ENCODE data around the gene RNF212B. TPM values are rescaled to one million over a fixed set of nuclear protein-coding genes. Genes with fewer than 3 reads are reported as not detected.
"Not testable (repeated sequence)": the region's sequence is repeated elsewhere in the genome, so short reads cannot be mapped to it uniquely, and the experiment has no call there.

RNF212B gene
- total RNA-seq, 2 donors from 2014 or later, result not detected

DNA sequence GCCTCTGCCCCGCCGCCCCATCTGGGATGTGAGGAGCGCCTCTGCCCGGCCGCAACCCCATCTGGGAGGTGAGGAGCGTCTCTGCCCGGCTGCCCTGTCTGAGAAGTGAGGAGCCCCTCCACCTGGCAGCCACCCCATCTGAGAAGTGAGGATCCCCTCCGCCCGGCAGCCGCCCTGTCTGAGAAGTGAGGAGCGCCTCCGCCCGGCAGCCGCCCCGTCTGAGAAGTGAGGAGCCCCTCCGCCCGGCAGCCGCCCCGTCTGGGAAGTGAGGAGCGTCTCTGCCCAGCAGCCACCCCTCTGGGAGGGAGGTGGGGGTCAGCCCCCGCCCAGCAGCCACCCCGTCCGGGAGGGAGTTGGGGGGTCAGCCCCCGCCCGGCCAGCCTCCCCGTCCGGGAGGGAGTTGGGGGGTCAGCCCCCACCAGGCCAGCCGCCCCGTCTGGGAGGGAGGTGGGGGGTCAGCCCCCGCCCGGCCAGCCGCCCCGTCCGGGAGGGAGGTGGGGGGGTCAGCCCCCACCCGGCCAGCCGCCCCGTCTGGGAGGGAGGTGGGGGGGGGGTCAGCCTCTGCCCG, 5.4 kb upstream of the RNF212B start:
- ATAC-seq; H3K27ac Mint-ChIP-seq; DNase-seq (ENCODE audit: low spot score in 2 of 2); H3K36me3 Mint-ChIP-seq; H3K9me3 Mint-ChIP-seq: not testable (repeated sequence)

DNA sequence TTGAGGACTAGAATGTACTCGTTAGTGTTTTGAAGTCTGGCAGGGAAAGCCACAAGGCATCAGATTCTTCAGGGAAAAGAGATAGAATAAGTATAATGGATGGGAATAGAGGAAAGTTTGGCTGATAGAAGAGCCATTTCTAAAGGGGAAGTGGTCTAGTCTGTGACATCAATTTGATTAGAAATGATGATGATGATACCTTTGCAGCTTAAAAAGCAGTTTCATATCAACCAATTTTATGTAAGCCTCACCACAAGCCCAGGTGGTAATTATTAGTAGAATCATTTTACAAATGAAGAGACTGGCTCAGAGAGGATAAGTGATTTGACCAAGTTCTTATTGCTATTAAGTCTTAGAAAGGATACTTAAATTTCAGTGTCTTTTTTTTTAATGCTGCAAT, 2.9 kb downstream of the RNF212B start:
- Mint-ChIP-seq H3K27ac (no peak overlapping the region), H3K9me3 (no peaks in the 10 kb centered on the region), H3K36me3 (no peaks in the 10 kb centered on the region)
- ATAC-seq (no peak), DNase-seq (ENCODE audit: low spot score in 2 of 2) (no peak)

DNA sequence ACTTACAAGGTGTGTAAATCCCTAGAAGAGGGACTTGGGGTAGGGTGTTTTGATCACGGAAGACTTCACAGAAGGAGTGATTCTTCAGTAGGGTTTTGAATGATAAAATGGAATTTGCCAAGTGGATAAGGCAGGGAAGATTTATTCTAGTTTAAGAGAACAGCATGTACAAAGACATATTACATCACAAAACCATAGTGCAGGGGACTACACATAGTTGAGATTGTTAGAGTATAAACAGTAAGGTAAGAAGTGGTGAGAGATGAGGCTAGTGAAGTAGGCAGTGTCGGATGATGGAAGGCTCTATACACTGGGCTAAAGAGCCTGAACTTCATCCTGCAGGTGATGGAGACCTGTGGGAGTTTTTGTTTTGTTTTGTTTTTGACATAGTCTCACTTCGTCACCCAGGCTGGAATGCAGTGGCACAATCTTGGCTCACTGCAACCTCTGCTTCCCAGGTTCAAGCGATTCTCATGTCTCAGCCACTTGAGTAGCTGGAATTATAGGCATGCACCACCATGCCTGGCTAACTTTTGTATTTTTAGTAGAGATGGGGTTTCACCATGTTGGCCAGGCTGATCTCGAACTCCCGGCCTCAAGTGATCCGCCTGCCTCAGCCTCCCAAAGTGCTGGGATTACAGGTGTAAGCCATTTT, 3.5 kb downstream of the RNF212B start:
- not testable (repeated sequence) for DNase-seq (ENCODE audit: low spot score in 2 of 2); H3K27ac Mint-ChIP-seq; ATAC-seq; H3K9me3 Mint-ChIP-seq; H3K36me3 Mint-ChIP-seq

DNA sequence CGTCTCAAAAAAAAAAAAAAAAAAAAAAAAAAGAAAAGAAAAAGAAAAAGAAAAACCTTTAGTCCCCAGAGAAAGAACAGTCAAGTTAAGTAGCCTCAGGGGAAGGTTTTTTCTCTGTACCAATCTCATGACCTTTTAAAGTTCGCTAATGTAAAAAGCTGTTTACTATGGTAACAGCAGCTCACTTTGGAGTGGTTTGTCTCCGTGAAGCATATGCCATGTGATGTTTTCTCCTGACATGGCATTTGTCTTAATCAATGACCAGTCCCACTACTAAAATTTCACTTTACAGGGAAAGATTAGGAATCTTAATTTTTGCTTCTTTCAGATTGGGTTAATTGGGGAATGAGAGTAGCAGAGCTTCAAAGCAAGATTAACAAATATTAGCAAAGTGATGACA, 4.3 kb downstream of the RNF212B start:
- no peaks in the 10 kb centered on the region for H3K36me3 Mint-ChIP-seq
- no peaks in the 10 kb centered on the region for H3K9me3 Mint-ChIP-seq
- no peak overlapping the region for H3K27ac Mint-ChIP-seq
- ATAC-seq, result no peak
- DNase-seq (ENCODE audit: low spot score in 2 of 2), result no peak

DNA sequence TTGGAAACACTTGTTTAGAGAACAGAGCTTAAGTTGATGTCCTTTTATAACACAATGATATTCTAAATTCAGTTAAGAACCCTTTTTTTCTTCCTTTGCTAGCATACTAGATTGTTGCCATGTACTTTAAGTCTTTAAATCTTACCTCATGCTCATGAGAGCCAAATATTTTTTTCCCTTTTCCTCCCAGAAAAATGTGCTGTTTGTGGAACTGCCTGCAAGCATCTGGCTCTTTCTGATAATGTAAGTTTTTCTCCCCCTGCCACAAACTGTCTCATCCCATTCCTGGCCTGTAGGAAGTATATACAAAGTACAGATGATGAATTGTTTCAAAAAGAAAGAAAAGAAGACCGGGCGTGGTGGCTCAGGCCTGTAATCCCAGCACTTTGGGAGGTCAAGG, 5.3 kb downstream of the RNF212B start:
- H3K36me3 Mint-ChIP-seq, result no peaks in the 10 kb centered on the region
- no peak overlapping the region for H3K27ac Mint-ChIP-seq
- no peaks in the 10 kb centered on the region for H3K9me3 Mint-ChIP-seq
- DNase-seq (ENCODE audit: low spot score in 2 of 2) (no peak), ATAC-seq (no peak)

DNA sequence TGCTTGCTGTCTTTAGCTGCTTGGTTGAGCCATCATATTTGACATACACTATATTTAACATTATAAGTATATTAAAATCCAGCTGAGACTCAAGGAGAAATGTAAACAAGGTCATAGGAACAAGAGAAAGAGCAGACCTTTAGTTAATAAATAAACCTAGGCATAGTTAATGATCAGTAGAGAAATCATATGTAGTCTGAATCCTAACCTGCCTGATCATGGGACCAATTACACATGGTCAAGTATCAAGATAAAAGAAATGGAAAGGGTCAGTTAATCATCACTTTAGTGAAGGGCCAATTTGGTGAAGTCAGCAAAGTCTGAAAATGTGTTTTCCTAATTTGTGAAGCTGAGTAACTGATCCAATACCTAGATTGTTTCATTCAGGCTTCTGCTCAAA, 7.5 kb downstream of the RNF212B start:
- Mint-ChIP-seq H3K27ac (no peak overlapping the region), H3K36me3 (no peaks in the 10 kb centered on the region), H3K9me3 (no peaks in the 10 kb centered on the region)
- no peak for DNase-seq (ENCODE audit: low spot score in 2 of 2)
- no peak for ATAC-seq

DNA sequence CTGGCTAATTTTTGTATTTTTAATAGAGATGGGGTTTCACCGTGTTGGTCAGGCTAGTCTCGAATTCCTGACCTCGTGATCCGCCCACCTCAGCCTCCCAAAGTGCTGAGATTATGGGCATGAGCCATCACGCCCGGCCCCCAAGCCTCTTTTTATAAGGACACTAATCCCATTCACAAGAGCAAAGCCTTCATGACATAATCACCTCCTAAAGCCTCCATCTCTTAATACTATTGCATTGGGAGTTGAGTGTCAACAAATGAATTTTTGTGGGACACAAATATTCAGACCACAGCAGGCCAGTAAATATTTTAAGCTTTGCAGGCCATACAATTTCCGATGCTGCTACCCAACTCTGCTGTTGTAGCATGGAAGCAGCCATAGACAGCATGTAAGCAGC, 10.9 kb downstream of the RNF212B start:
- Mint-ChIP-seq H3K9me3 (no peaks in the 10 kb centered on the region), H3K36me3 (no peaks in the 10 kb centered on the region), H3K27ac (no peak overlapping the region)
- no peak for ATAC-seq
- DNase-seq (ENCODE audit: low spot score in 2 of 2), result no peak

DNA sequence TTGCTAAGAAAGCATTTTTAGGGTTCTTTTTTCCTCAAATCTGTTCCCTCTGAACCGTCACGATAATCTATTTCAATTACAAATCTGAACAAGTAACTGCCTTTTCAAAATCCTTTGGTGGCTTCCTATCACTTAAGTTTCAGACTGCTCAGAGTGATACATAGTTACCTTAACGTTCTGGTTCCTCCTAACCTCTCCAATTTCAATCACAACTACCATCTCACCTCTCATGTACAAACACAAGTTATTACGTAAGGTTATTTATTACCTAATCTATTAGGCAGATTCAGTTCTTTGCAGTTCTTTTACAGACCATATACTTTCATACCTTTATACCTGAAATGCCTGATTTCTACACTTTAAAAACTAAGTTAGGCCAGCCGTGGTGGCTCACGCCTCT, 12.1 kb downstream of the RNF212B start:
- ATAC-seq (no peak), DNase-seq (ENCODE audit: low spot score in 2 of 2) (no peak)
- Mint-ChIP-seq H3K9me3 (no peaks in the 10 kb centered on the region), H3K36me3 (no peaks in the 10 kb centered on the region), H3K27ac (no peak overlapping the region)

DNA sequence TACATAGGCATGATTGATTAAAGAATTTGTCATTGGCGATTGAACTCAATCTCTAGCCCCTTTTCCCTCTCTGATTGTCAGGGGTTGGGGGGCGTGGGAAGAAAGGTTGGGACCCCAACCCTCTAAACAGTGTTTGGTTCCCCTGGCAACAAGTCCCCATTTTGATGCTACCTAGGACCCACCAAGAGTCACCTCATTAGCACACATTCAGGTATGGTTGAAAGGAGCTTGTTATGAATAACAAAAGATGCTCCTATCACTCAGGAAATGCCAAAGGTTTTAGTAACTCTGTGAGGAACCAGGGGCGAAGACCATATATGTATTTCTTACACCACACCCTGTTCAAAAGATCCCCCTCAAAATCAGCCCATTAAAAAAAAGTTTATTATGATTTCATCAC, 14.3 kb downstream of the RNF212B start:
- Mint-ChIP-seq H3K27ac (no peak overlapping the region), H3K36me3 (no peaks in the 10 kb centered on the region), H3K9me3 (no peaks in the 10 kb centered on the region)
- ATAC-seq (no peak), DNase-seq (ENCODE audit: low spot score in 2 of 2) (no peak)

DNA sequence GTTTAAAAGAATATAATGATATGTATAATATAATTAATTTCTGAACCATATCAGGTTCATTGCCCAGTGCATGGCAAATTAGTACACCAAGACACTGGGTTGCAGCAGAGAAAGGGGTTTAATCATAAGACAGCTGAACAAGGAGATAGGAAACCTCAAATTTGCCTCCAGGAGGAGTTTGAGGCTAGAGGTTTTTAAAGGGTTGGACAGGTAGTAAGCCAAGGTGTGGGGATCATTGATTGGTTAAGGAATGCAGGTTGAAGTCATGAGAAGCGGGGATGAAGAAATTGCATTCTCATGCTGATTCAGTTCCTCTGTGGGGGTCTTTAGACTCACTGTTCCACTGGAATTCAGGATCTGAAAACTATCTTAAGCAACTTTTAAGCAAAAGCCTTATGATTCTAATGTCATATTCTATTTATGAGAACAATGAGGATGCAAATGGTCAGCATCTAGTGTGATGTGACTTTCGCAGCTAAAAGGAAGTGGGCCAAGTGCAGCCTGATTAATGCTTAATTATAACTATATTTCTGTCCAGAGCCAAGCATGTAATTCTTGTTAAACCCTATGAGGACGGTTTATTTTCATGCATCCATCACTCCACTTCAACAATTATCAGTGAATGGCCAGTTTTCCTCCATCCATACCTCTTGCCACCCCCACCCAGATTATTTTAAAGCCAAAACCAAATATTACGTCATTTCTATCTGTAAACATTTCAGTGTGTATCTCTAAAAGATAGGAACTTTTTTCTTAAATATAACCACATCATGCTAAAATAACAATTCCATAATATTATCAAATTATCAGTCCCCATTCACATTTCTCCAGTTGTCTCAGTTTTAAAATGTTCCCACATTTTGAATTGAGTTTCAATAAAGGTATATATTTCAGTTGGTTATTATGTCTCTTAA, 14.9 kb downstream of the RNF212B start:
- no peaks in the 10 kb centered on the region for H3K9me3 Mint-ChIP-seq
- no peaks in the 10 kb centered on the region for H3K36me3 Mint-ChIP-seq
- ATAC-seq (no peak), DNase-seq (ENCODE audit: low spot score in 2 of 2) (no peak)
- H3K27ac Mint-ChIP-seq, result no peak overlapping the region

DNA sequence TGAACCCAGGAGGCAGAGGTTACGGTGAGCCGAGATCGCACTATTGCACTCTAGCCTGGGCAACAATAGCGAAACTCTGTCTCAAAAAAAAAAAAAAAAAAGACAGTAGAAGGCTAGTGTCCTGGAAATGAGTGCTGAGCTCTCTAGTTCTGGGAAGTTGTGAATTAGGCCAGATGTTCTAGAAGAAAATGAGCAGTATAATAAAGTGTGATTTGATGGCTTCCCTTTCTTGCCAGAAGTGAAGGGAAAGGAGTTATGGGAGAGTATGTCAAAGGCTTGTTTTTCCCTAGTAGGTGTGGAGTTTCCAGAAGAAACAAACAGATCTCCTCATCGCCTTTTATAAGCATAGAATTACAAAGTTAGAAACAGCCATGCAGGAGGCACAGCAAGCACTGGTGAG, 20.5 kb downstream of the RNF212B start:
- ATAC-seq (no peak), DNase-seq (ENCODE audit: low spot score in 2 of 2) (no peak)
- H3K9me3 Mint-ChIP-seq, result no peaks in the 10 kb centered on the region
- H3K27ac Mint-ChIP-seq, result no peak overlapping the region
- H3K36me3 Mint-ChIP-seq, result no peaks in the 10 kb centered on the region

DNA sequence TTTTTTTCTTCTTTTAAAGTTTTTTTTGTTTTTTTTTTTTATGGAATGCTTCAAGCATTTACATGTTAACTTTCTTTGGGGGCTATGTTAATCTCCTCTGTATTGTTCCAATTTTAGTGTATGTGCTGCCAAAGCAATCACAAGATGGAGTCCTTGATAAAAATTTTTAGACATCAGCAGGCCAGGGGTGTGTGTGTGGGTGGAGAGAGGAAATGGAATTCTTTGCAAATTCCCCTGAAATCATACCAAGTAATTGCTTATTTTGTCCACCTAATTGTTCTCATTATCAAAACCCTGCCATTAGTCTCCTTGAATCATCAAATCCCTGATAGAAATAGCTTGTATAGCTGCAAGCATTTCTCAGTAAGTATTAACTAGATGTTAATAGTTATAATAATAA, 21.7 kb downstream of the RNF212B start:
- Mint-ChIP-seq H3K9me3 (no peaks in the 10 kb centered on the region), H3K27ac (no peak overlapping the region), H3K36me3 (no peaks in the 10 kb centered on the region)
- ATAC-seq (no peak), DNase-seq (ENCODE audit: low spot score in 2 of 2) (no peak)

DNA sequence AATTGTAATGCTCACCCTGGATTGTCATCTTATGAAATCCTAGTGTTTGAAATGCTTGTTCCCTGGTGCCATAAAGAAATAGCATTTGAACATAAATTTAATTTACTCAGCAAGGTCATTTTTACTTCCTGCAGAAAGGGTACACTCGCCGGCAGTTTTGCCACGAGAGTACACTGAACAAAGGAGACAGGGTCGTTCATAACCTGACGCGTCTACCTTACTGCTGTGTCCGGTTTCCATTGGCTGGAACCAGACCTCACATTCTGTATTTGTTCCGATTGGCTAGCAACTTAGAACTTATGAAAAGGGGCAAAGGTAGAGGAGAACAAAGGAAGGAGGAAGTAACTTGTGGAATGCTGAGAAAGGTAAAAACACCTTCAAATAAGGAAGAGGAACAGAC, 23.1 kb downstream of the RNF212B start:
- H3K27ac Mint-ChIP-seq; H3K9me3 Mint-ChIP-seq; ATAC-seq; H3K36me3 Mint-ChIP-seq; DNase-seq (ENCODE audit: low spot score in 2 of 2): not testable (repeated sequence)

DNA sequence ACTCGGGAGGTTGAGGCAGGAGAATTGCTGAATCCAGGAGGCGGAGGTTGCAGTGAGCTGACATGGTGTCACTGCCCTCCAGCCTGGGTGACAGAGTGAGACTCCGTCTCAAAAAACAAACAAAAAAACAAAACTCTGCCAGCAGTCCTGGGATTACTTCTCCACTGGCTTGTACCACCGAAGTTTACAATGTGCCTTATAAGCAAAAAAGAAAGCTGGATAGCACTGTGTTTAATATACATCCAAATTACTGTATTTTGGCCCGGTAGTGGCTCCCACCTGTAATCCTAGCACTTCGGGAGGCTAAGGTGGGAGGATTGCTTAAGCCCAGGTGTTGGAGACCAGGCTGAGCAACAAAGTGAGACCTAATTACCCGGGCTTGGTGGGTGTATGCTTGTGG, 31.5 kb downstream of the RNF212B start:
- H3K27ac Mint-ChIP-seq, result no peak overlapping the region

DNA sequence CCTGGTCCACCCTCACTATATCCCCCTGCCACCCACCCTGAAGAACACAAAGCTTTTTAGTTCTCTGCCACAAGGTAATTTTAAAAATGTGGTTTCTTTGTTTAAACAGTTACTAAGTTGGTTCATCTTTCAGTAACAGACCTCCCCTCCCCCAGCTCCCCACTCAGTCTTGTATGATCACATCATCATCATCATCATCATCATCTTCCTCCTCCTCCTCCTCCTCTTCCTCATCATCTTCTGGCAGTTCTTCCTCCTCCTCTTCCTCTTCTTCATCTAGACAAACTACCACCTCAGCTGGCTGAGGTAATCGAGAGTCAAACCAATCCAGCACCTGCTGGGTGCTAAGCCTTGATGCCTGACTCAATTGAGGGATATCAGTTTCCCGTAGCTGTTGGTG, 37.7 kb downstream of the RNF212B start:
- H3K36me3 Mint-ChIP-seq, result peaks cover 0 to 5% of the 10 kb centered on the region in 2 donors
- no peak for ATAC-seq

More for the DNA sequence above, 31.5 kb downstream of the RNF212B start:
- no peak for DNase-seq (ENCODE audit: low spot score in 2 of 2)
- ATAC-seq, result no peak
- H3K36me3 Mint-ChIP-seq, result no peaks in the 10 kb centered on the region
- no peaks in the 10 kb centered on the region for H3K9me3 Mint-ChIP-seq

DNA sequence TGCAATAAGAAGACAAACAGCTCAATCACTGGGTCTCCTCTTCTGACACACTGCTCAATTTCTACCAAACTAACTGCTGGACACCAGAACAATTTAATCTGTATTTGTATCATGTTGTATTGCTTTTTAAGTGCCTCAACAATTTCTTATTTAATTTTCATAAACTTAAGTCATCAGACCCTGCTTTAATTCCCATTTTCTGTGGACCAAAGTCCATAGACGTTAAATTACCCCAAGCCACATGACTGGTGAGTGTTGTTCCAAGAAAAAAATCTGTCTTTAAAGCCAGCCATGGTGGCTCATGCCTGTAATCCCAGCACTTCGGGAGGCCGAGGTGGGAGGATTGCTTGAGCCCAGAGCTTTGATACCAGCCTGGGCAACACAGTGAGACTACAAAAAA, 39.5 kb downstream of the RNF212B start:
- DNase-seq (ENCODE audit: low spot score in 2 of 2) (no peak), ATAC-seq (no peak)
- Mint-ChIP-seq H3K36me3 (peaks cover 0 to 5% of the 10 kb centered on the region in 2 donors), H3K9me3 (no peaks in the 10 kb centered on the region), H3K27ac (no peak overlapping the region)

More for the DNA sequence above, 37.7 kb downstream of the RNF212B start:
- Mint-ChIP-seq H3K9me3 (no peaks in the 10 kb centered on the region), H3K27ac (peak overlapping the region; percentile 23 to 40)
- DNase-seq (ENCODE audit: low spot score in 2 of 2), result no peak

DNA sequence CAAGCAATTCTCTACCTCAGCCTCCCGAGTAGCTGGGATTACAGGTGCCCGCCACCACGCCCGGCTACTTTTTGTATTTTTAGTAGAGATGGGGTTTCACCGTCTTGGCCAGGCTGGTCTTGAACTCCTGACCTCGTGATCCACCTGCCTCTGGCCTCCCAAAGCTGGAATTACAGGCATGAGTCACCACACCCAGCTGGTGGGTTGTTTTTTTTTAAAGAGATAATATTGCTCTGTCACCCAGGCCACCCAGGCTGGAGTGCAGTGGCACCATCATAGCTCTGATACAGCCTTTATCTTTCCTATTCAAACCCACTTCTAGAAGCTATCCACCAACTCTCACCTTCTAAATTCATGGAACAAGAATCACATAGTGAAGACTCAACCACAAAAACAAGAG, 40.2 kb downstream of the RNF212B start:
- not testable (repeated sequence) for H3K36me3 Mint-ChIP-seq; H3K27ac Mint-ChIP-seq; ATAC-seq; H3K9me3 Mint-ChIP-seq; DNase-seq (ENCODE audit: low spot score in 2 of 2)
